Loucy (cell line): Measurements from ENCODE around the gene HMG20B.

Experiments
- H2AFZ ChIP-seq: fragments of 200-600 bp; sonication (generic); 2 replicates; pipeline ENCODE4 v1.6.0; 2016; ENCODE audit warnings: antibody characterized with exemption, mild to moderate bottlenecking, low read length, moderate library complexity
- H3F3A ChIP-seq: fragments of 200-600 bp; 2 replicates; pipeline ENCODE4 v1.6.0; 2016; ENCODE audit warnings: antibody characterized with exemption, low read depth, mild to moderate bottlenecking
- H3K27me3 ChIP-seq: fragments of 200-600 bp; sonication (generic); 2 replicates; pipeline ENCODE4 v1.6.1; 2014; ENCODE audit warnings: low read length, mild to moderate bottlenecking; ENCODE audit not compliant: insufficient read depth, poor library complexity, severe bottlenecking
- H3K36me3 ChIP-seq: fragments of 200-600 bp; sonication (generic); 2 replicates; pipeline ENCODE4 v1.6.1; 2016; ENCODE audit warnings: low read length; ENCODE audit not compliant: insufficient read depth
- H3K4me1 ChIP-seq: fragments of 200-600 bp; sonication (generic); 2 replicates; pipeline ENCODE4 v1.5.1; 2014; ENCODE audit warnings: low read length, mild to moderate bottlenecking; ENCODE audit not compliant: insufficient read depth, poor library complexity, severe bottlenecking
- H3K4me2 ChIP-seq: fragments of 200-600 bp; sonication (generic); 2 replicates; pipeline ENCODE4 v1.6.0; 2014; ENCODE audit warnings: antibody characterized with exemption, low read length, low read depth, mild to moderate bottlenecking; ENCODE audit not compliant: poor library complexity, severe bottlenecking
- H3K4me3 ChIP-seq: fragments of 200-600 bp; sonication (generic); 2 replicates; pipeline ENCODE4 v1.5.1; 2014; ENCODE audit warnings: low read length, mild to moderate bottlenecking, mixed read lengths; ENCODE audit not compliant: poor library complexity, severe bottlenecking
- H3K79me2 ChIP-seq: fragments of 200-600 bp; sonication (generic); 2 replicates; pipeline ENCODE4 v1.6.1; 2014; ENCODE audit warnings: low read length; ENCODE audit not compliant: insufficient read depth
- H3K9ac ChIP-seq: fragments of 200-600 bp; sonication (generic); 2 replicates; pipeline ENCODE4 v1.6.0; 2014; ENCODE audit warnings: mild to moderate bottlenecking, low read depth, low read length, moderate library complexity; ENCODE audit not compliant: poor library complexity, severe bottlenecking
- H3K9me2 ChIP-seq: fragments of 200-600 bp; sonication (generic); replicated peaks from 2 replicates; pipeline ENCODE4 v1.6.1; 2016; ENCODE audit warnings: low read depth, low read length, mixed read lengths
- H3K9me3 ChIP-seq: fragments of 200-600 bp; sonication (generic); 2 replicates; pipeline ENCODE4 v1.6.1; 2014; ENCODE audit warnings: mild to moderate bottlenecking, antibody characterized with exemption, low read length, low read depth; ENCODE audit not compliant: insufficient read depth
- H4K20me1 ChIP-seq: fragments of 200-600 bp; sonication (generic); 2 replicates; pipeline ENCODE4 v1.6.0; 2014; ENCODE audit warnings: antibody characterized with exemption, low read length, mild to moderate bottlenecking; ENCODE audit not compliant: insufficient read depth, poor library complexity, severe bottlenecking
- EZH2phosphoT487 ChIP-seq: fragments of 200-600 bp; IDR thresholded peaks from 2 replicates; pipeline ENCODE4 v1.6.1; 2018; ENCODE audit warnings: antibody characterized with exemption, mild to moderate bottlenecking, moderate library complexity, borderline replicate concordance
- TF ChIP-seq, protein P1 (sequence below): fragments of 200-600 bp; sonication (generic); conservative IDR thresholded peaks from 2 replicates; pipeline ENCODE4 v1.5.1; 2014; ENCODE audit warnings: mild to moderate bottlenecking, antibody characterized with exemption, low read length

Gene HMG20B

DNA sequence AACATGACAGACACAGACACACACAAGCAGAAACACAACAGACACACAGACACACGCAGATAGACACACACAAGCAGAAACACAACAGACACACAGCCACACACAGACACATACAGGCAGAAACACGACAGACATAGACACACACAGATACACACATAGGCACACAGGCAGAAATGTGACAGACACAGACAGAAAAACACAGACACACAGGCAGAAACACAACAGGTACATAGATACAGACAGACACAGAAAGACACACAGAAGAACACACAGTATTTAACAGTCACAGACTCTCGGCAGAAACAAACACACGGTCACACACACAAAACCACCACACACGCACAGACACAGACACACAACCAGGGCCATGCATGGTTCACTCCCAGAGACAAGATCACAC is 33.0 kb downstream of the HMG20B start:
- H3K9ac ChIP-seq = no peak overlapping the region
- H3K4me3 ChIP-seq = no peak overlapping the region

DNA sequence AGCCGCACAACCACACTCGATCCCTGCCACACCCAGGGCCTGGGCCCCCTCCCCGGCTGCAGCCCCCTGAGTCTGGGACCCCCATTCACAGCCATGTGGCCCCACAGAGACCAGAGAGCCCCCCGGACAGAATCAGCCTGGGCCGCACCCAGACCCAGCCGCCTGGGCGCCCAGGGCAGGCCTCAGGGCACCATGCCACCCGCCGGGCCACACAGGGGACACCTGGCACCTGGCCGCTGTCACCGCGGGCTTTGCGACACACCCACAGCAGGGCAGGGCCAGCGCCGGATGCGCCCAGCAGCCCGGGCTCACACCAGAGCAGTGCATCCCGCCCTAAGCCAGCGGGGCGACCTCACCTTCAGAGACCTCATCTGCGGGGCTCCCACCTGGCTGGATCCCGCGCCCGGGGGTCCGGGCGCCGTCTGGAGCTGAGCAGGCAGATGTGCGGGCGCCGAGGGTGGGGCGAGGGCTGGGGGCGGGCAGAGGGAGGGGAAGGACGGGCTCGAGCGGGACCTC is 33.5 kb downstream of the HMG20B start:
- no peaks in the 10 kb centered on the region for H3K36me3 ChIP-seq
- H3K4me3 ChIP-seq = no peak overlapping the region
- H3K79me2 ChIP-seq = no peaks in the 10 kb centered on the region
- peaks cover 7% of the 10 kb centered on the region for H3K4me1 ChIP-seq
- no peaks in the 10 kb centered on the region for H3K9me2 ChIP-seq
- H3K9me3 ChIP-seq = no peaks in the 10 kb centered on the region
- no peak overlapping the region for H3K9ac ChIP-seq
- no peaks in the 10 kb centered on the region for H4K20me1 ChIP-seq
- H3K4me2 ChIP-seq = no peak overlapping the region
- no peaks in the 10 kb centered on the region for H3K27me3 ChIP-seq
- H2AFZ ChIP-seq = no peak overlapping the region
- TF ChIP-seq, protein P1, sequence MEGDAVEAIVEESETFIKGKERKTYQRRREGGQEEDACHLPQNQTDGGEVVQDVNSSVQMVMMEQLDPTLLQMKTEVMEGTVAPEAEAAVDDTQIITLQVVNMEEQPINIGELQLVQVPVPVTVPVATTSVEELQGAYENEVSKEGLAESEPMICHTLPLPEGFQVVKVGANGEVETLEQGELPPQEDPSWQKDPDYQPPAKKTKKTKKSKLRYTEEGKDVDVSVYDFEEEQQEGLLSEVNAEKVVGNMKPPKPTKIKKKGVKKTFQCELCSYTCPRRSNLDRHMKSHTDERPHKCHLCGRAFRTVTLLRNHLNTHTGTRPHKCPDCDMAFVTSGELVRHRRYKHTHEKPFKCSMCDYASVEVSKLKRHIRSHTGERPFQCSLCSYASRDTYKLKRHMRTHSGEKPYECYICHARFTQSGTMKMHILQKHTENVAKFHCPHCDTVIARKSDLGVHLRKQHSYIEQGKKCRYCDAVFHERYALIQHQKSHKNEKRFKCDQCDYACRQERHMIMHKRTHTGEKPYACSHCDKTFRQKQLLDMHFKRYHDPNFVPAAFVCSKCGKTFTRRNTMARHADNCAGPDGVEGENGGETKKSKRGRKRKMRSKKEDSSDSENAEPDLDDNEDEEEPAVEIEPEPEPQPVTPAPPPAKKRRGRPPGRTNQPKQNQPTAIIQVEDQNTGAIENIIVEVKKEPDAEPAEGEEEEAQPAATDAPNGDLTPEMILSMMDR = no peak
- TF ChIP-seq EZH2phosphoT487 = no peak
- H3F3A ChIP-seq = no peaks in the 10 kb centered on the region

More for the DNA sequence above, 33.0 kb downstream of the HMG20B start:
- Histone ChIP-seq H3K9me3 (no peaks in the 10 kb centered on the region), H3K9me2 (no peaks in the 10 kb centered on the region), H3K36me3 (no peaks in the 10 kb centered on the region), H3F3A (no peaks in the 10 kb centered on the region), H4K20me1 (no peaks in the 10 kb centered on the region), H2AFZ (no peak overlapping the region), H3K27me3 (no peaks in the 10 kb centered on the region), H3K4me1 (peaks cover 7% of the 10 kb centered on the region), H3K79me2 (no peaks in the 10 kb centered on the region), H3K4me2 (no peak overlapping the region)
- no peak for TF ChIP-seq EZH2phosphoT487
- TF ChIP-seq, protein P1 = no peak

DNA sequence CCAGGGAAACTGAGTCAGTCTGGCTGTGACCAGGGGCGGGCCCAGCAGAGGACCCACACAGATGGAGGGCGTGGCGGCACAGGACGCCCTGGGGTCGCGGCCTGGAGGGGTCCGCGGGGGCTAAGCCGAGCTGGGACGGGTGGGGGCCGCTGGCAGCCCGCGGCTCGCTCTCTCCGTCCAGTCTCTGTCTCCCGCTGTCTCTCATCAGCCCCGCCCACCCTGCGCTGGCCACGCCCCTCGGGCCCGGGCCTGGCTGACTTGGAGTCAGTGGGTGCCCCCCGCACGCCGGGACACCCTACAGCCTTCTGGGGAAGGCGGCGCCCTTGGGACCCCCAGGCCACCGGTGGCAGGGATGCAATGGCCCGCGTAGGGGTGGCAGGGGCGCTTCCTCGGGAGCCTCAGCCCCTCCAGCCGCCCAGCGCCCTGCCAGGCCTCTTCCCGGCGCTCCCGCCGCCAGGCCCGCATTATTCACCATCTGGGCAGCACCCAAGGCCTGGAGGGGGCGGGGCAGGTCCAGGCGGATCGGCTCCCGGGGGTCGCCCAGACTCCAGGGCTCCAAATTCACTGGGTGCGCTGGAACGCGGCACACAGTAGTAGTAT is 34.0 kb downstream of the HMG20B start, which contains the start of gene TBXA2R:
TSS of gene TBXA2R (minus strand) at position 186 of the 600 bp plus-strand sequence. CDS start 6,241 bp downstream, outside the sequence.
- peaks cover 4% of the 10 kb centered on the region; the same call in 1 of the 2 replicates for H3K36me3 ChIP-seq
- no peak within 1 kb of the TSS for H2AFZ ChIP-seq
- H3K9ac ChIP-seq = no peak within 1 kb of the TSS

More for the DNA sequence above, 34.0 kb downstream of the HMG20B start, which contains the start of gene TBXA2R:
- Histone ChIP-seq H4K20me1 (no peaks in the 10 kb centered on the region), H3K27me3 (no peaks in the 10 kb centered on the region), H3K4me2 (no peak within 1 kb of the TSS), H3F3A (no peaks in the 10 kb centered on the region), H3K9me3 (no peaks in the 10 kb centered on the region), H3K4me3 (no peak within 1 kb of the TSS), H3K79me2 (no peaks in the 10 kb centered on the region), H3K4me1 (peaks cover 7% of the 10 kb centered on the region), H3K9me2 (no peaks in the 10 kb centered on the region)
- TF ChIP-seq EZH2phosphoT487 = no peak
- TF ChIP-seq, protein P1 = no peak
